ENCODE measurements around the gene KLHL1.

DNA sequence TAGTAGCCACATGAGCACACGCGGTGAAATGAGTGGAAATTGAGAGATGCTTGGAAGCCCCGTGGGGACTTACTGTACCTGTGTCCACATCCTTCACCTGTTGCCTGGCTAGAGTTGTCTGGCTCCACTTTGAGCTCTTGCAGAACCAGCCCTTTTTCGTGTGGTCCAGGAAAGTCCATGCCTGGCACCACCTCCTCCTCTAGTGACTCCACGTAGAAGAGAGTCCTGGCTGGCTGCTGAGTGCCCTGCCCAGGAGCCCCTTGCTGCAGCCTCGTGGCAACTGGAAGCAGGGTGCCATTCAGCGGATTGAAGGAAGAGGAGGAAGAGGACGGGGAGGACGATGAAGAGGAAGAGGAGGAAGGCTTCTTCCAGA is 1.1 kb downstream of the KLHL1 start:
- TF ChIP-seq POLR2A (IDR thresholded peaks at IDR 0.05): no peak
- TF ChIP-seq, protein P1, sequence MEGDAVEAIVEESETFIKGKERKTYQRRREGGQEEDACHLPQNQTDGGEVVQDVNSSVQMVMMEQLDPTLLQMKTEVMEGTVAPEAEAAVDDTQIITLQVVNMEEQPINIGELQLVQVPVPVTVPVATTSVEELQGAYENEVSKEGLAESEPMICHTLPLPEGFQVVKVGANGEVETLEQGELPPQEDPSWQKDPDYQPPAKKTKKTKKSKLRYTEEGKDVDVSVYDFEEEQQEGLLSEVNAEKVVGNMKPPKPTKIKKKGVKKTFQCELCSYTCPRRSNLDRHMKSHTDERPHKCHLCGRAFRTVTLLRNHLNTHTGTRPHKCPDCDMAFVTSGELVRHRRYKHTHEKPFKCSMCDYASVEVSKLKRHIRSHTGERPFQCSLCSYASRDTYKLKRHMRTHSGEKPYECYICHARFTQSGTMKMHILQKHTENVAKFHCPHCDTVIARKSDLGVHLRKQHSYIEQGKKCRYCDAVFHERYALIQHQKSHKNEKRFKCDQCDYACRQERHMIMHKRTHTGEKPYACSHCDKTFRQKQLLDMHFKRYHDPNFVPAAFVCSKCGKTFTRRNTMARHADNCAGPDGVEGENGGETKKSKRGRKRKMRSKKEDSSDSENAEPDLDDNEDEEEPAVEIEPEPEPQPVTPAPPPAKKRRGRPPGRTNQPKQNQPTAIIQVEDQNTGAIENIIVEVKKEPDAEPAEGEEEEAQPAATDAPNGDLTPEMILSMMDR (IDR thresholded peaks at IDR 0.05): no peak

Data from Peyer's patch (tissue), 4 donors.